ENCODE results near the gene ELMO1. TPM values are rescaled to one million over a fixed set of nuclear protein-coding genes. Genes with fewer than 3 reads are reported as not detected.

Gene ELMO1
- polyA plus RNA-seq, 1 donor (not counting 4 experiments of a cell fraction or from before 2014, with no cell fraction given), result not detected

DNA sequence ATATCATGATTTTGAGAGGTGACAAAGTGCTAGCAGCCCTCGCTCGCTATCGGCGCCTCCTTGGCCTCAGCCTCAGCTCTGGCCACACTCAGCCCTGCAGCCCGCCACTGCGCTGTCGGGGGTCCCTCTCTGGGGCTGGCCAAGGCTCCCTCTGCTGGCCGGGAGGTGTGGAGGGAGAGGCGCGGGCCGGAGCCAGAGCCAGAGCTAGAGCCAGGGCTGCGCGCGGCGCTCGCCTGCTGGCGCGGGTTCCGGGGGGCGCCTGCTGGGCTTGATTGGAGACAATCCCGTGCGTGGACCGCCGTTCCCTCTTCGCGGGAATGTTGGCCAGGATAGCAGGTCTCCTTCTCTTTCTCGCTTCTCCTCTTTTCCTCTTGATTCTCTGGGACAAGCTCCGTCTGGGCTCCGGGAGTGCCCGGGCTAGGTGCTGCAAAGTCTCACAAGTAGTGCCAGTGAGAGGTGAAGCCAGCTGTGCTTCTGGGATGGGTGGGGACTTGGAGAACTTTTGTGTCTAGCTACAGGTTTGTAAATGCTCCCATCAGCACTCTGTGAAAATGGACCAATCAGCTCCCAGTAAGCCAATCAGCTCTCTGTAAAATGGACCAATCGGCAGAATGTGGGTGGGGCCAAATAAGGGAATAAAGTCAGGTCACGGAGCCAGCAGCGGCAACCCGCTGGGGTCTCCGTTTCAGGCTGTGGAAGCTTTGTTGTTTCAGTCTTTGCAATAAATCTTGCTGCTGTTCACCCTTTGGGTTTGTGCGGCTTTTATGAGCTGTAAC lies 43.4 kb upstream of the ELMO1 start:
- FAIRE-seq, result no peak
- no peaks in the 10 kb centered on the region for H4K20me1 ChIP-seq (ENCODE audit: control insufficient read depth, extremely low read depth, insufficient read depth, low read length)

DNA sequence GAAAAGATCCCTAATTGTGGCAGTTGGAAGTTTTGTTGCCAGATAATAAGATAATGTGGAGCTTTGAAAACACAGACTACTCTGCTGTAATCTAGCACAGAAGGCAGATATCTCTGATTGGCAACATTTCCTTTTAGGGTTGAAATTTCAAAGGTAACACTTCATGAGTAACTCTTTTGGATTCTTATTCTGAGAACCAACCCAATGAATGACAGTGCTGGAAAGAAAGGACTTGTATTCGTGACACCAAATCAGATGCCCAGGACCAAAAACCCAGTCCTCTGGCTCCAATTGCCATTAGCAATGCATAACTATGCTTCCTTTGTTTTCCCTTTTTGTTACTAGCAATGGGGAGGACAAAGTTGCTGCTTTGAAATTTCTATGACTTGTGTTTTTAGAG lies 41.0 kb upstream of the ELMO1 start:
- H3K36me3 ChIP-seq (ENCODE audit: control insufficient read depth in 2 of 2, extremely low read depth in 1 of 2, insufficient read depth in 2 of 2, low read length in 2 of 2), result no peaks in the 10 kb centered on the region
- H3K4me2 ChIP-seq (ENCODE audit: control insufficient read depth, extremely low read depth, insufficient read depth, low read depth, low read length), result no peak overlapping the region
- H3K27me3 ChIP-seq (ENCODE audit: control insufficient read depth, extremely low read depth, insufficient read depth, low read length), result no peaks in the 10 kb centered on the region
- TF ChIP-seq EZH2 (IDR thresholded peaks at IDR 0.05; ENCODE audit: low read length), result no peak
- TF ChIP-seq, protein P1, sequence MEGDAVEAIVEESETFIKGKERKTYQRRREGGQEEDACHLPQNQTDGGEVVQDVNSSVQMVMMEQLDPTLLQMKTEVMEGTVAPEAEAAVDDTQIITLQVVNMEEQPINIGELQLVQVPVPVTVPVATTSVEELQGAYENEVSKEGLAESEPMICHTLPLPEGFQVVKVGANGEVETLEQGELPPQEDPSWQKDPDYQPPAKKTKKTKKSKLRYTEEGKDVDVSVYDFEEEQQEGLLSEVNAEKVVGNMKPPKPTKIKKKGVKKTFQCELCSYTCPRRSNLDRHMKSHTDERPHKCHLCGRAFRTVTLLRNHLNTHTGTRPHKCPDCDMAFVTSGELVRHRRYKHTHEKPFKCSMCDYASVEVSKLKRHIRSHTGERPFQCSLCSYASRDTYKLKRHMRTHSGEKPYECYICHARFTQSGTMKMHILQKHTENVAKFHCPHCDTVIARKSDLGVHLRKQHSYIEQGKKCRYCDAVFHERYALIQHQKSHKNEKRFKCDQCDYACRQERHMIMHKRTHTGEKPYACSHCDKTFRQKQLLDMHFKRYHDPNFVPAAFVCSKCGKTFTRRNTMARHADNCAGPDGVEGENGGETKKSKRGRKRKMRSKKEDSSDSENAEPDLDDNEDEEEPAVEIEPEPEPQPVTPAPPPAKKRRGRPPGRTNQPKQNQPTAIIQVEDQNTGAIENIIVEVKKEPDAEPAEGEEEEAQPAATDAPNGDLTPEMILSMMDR (optimal IDR thresholded peaks at IDR 0.05 in 1 of 3, IDR thresholded peaks at IDR 0.05 in 1 of 3, conservative IDR thresholded peaks at IDR 0.05 in 1 of 3; ENCODE audit: extremely low read depth in 1 of 3, insufficient read depth in 2 of 3, low read length in 3 of 3), result no peak
- H4K20me1 ChIP-seq (ENCODE audit: control insufficient read depth, extremely low read depth, insufficient read depth, low read length), result no peaks in the 10 kb centered on the region
- no peak for DNase-seq (ENCODE audit: low read depth, low spot score)
- dilution Hi-C loops (cut with MboI; ENCODE audit: extremely low pct_ligation_motif_present, low sequenced_read_pairs), result no loop called here
- no peak for FAIRE-seq
- H2AFZ ChIP-seq (ENCODE audit: control insufficient read depth, low read length), result no peak overlapping the region
- H3K9ac ChIP-seq (ENCODE audit: control insufficient read depth, extremely low read depth, insufficient read depth, low read length), result no peak overlapping the region
- H3K79me2 ChIP-seq (ENCODE audit: control insufficient read depth, insufficient read depth, low read length), result no peaks in the 10 kb centered on the region
- no peak overlapping the region for H3K27ac ChIP-seq (ENCODE audit: control insufficient read depth, insufficient read depth, low read length)
- peaks cover 4% of the 10 kb centered on the region for H3K9me3 ChIP-seq (ENCODE audit: control insufficient read depth, low read depth, low read length)
- H3K4me1 ChIP-seq (ENCODE audit: control insufficient read depth, extremely low read depth, insufficient read depth, low read length), result no peaks in the 10 kb centered on the region
- no peaks in the 10 kb centered on the region for H3K9me1 ChIP-seq (ENCODE audit: control insufficient read depth, extremely low read depth, insufficient read depth, low read length)
- H3K4me3 ChIP-seq (ENCODE audit: control insufficient read depth in 2 of 3, extremely low read depth in 1 of 3, insufficient read depth in 2 of 3, low read depth in 1 of 3, low read length in 3 of 3), result no peak overlapping the region

More for the DNA sequence above, 43.4 kb upstream of the ELMO1 start:
- Histone ChIP-seq H3K4me2 (ENCODE audit: control insufficient read depth, extremely low read depth, insufficient read depth, low read depth, low read length) (no peak overlapping the region), H3K9me3 (ENCODE audit: control insufficient read depth, low read depth, low read length) (peaks cover 4% of the 10 kb centered on the region), H3K36me3 (ENCODE audit: control insufficient read depth in 2 of 2, extremely low read depth in 1 of 2, insufficient read depth in 2 of 2, low read length in 2 of 2) (no peaks in the 10 kb centered on the region), H2AFZ (ENCODE audit: control insufficient read depth, low read length) (no peak overlapping the region), H3K9me1 (ENCODE audit: control insufficient read depth, extremely low read depth, insufficient read depth, low read length) (no peaks in the 10 kb centered on the region), H3K4me1 (ENCODE audit: control insufficient read depth, extremely low read depth, insufficient read depth, low read length) (no peaks in the 10 kb centered on the region), H3K9ac (ENCODE audit: control insufficient read depth, extremely low read depth, insufficient read depth, low read length) (no peak overlapping the region), H3K4me3 (ENCODE audit: control insufficient read depth in 2 of 3, extremely low read depth in 1 of 3, insufficient read depth in 2 of 3, low read depth in 1 of 3, low read length in 3 of 3) (no peak overlapping the region), H3K27ac (ENCODE audit: control insufficient read depth, insufficient read depth, low read length) (no peak overlapping the region), H3K79me2 (ENCODE audit: control insufficient read depth, insufficient read depth, low read length) (no peaks in the 10 kb centered on the region), H3K27me3 (ENCODE audit: control insufficient read depth, extremely low read depth, insufficient read depth, low read length) (no peaks in the 10 kb centered on the region)
- TF ChIP-seq, protein P1 (optimal IDR thresholded peaks at IDR 0.05 in 1 of 3, IDR thresholded peaks at IDR 0.05 in 1 of 3, conservative IDR thresholded peaks at IDR 0.05 in 1 of 3; ENCODE audit: extremely low read depth in 1 of 3, insufficient read depth in 2 of 3, low read length in 3 of 3), result no peak
- no peak for TF ChIP-seq EZH2 (IDR thresholded peaks at IDR 0.05; ENCODE audit: low read length)
- dilution Hi-C loops (cut with MboI; ENCODE audit: extremely low pct_ligation_motif_present, low sequenced_read_pairs), result no loop called here
- DNase-seq (ENCODE audit: low read depth, low spot score), result no peak

All from keratinocyte (primary cell).